ENCODE data around the gene SYN1. TPM values are rescaled to one million over a fixed set of nuclear protein-coding genes. Genes with fewer than 3 reads are reported as not detected.

The SYN1 gene
- total RNA-seq = under 0.01 and 0.17 TPM in 2 replicates

DNA sequence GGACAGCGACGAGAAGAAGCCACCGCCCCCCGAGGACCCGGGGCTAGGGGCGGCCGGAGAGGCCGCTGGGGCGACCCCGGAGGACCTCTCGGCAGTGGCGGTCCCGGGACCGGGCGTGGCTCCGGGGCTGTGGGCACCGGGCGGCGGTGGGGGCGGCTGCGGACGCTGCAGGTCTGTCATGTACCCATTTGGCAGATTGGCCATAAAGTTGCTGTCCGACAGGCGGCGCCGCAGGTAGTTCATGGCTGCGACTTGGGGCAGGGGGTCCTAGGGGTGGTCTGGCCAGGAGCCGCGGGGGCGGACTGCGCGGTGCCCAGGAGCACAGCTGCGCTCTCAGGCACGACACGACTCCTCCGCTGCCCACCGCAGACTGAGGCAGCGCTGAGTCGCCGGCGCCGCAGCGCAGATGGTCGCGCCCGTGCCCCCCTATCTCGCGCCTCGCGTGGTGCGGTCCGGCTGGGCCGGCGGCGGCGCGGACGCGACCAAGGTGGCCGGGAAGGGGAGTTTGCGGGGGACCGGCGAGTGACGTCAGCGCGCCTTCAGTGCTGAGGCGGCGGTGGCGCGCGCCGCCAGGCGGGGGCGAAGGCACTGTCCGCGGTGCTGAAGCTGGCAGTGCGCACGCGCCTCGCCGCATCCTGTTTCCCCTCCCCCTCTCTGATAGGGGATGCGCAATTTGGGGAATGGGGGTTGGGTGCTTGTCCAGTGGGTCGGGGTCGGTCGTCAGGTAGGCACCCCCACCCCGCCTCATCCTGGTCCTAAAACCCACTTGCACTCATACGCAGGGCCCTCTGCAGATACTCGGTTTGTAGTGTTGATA lies at the start of gene SYN1:
SYN1 (minus strand) TSS at position 372 of the 817 bp plus-strand sequence; CDS start at position 243, 129 bp downstream.

DNA sequence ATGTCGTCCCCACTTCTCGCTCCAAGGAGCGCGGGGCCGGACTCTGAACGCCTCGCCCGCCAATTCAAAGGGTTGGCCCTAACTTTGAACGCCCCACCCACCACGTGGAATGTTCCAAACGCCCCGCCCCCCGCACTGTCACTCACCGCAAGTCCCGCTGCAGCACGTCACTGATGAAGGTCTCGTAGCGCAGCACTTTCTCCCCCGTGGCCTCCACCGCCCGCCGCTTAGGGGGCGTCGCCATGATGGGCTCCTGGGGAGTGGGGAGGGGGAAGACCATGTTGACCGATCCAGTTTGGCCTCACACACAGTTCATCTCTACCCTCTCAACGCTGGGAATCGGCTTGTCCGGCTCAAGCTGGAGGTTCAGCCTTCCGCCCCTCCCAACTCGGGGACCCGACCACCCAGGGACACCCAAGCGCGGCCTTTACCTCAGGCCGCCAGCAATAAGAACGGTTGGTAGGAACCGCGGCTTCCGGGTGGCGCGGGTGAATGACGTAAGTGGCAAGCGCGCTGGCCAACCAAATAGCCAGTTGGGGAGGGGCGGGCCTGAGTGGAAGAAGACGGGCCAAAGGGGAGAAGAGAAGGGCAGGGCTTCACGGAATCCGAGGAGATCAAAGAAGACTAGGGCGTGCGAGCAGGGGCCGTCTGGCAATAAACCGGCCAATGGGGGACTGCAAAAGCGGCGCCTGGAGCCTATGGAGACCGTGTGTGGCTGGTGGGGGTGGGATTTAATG lies 39.2 kb upstream of the SYN1 start, which contains the start of gene UXT:
UXT (minus strand) TSS at position 497 of the 737 bp plus-strand sequence; CDS start at position 244, 253 bp downstream.

DNA sequence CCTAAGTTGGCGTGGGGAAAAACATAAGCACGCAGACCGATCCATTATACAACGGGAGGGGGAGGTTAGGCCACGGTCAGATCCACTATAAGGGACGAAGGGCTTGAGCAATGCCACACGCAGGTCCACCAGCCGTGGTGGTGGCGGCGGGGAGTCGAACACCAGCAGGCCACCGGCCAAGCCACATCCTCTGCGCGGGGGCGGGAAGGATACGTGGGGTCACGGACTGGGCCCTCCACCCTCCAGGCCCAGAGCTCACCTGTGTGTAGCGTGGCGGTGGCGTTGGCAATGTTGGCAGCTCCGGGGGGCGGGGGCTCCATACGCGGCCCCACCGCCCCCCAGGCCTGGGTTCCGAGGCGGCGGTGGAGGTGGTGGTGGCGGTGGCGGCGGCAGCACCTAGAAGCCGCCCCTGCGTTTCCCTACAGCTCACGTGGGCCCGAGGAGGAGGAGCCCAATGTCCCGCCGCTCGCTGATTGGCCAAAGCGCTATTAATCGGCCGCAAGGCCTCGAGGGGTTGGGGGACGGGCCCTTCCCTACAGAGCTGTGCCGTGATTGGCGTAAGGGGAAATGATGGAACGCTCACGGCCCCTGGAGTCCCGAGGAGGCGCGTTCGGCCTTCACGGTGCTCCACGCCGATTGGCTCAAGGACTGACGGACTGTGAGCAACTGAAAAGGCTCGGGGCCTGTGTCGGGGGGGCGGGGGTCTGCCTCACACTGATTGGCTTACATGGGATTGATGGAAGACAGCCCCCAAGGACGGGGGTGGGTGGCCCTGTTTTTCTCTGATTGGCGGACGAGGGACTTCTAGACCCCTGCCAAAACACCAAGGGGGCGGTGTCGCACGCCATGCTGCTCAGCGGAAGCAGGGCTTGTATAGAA lies 30.7 kb upstream of the SYN1 start, which contains the start of gene ELK1:
ELK1 (minus strand) TSS at position 400 of the 879 bp plus-strand sequence. CDS start 9,122 bp downstream, outside the sequence.

DNA sequence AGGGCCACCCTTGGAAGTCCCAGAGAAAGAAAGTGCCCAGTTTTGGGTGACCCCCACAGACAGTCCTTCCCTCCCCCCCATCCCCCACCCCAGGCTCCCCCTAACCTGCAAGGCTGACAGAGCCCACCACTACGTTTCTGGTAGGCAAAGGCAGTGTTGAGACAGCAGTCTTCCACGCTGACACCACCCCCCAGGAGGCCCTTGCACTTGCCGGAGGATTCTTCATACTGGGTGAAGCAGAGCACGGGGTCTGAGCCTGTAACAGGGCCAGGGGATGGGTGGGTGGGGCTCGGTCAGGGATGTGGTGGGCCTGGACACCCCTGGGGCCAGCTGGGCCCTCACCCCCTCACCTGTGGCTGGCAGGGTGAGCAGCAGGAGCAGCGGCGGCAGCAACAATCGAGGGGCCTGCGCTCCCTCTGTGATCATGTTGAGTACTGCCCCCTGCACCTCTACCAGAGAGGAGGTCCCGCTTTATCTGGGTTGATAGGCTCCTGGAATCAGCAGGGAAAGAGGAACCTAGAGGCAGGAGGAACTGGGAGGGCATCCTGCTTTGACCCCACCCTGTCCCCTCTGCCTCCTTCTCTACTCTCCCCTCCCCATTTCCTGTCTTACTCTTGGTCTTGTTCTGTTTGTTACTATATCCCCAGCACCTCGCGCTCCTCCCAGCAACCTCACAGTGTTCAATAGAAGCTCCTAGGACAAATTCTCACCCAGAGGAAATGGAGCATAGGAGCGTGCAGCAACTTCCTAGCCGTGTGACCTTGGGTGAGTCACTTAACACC lies 10.0 kb upstream of the SYN1 start, which contains the start of gene CFP:
CFP (minus strand) TSS at position 512 of the 782 bp plus-strand sequence; CDS start at position 426, 86 bp downstream.

DNA sequence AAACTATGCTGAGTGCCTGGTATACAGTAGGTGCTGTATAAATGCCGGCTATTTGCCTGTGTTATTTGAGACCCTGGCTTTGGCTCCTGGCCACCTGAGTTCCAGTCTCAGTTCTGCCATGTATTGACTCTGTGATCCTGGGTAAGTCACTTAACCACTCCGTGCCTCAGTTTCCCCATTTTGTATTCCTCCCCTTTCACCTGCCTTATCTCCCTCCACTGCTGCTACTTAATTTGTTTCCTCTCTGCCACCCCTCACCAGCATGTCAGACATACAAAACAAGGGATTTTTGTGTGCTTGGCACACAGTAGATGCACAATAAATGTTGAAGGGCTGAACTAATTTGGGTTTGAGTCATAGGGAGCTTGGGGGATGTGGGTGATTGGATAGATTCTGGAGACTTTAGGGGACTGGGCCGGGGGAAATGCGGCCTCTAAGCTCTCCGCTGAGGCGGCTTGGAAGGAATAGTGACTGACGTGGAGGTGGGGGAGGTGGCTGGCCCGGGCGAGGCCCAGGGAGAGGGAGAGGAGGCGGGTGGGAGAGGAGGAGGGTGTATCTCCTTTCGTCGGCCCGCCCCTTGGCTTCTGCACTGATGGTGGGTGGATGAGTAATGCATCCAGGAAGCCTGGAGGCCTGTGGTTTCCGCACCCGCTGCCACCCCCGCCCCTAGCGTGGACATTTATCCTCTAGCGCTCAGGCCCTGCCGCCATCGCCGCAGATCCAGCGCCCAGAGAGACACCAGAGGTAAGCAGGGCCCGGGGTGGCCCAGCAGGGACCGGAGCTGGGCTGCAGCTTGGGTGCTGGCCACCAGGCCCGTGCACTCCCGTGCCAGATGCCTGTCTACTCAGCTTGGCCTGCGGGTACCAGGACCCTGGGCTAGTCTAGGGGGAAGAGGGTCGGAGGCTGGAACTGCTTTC lies 37.7 kb downstream of the SYN1 start, which contains the start of gene TIMP1:
TIMP1 (plus strand) TSS at position 706 of the 917 bp plus-strand sequence. CDS start 980 bp downstream, outside the sequence.

DNA sequence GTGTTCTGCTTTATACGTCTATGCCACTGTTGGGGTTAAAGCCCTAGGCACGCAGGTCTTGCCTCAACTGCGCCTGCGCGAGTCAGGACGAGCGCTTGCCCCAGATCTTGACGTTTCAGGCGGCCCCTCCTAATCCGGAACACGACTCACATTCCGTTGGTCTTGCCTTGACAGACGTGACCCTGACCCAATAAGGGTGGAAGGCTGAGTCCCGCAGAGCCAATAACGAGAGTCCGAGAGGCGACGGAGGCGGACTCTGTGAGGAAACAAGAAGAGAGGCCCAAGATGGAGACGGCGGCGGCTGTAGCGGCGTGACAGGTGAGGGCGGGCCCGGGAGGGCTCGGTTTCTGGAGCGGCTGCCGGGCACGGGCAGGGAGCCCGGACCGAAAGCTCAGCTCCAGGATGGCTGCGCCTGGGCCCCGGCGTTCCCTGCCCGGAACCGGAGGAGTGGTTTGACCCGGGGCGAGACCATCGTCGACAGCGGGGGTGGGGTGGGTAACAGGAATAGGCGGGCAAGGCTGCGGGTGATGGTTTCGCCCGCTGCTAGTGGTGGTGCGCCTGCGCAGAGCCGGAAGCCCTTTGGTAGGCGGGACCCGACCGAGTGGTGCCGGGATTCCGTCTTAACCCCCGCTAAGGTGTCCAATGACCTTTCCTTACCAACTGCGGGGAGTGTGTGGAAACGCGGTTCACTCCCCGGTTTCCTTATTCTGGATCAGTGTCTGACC lies 58.6 kb downstream of the SYN1 start, which contains the start of gene ARAF:
ARAF (plus strand) TSS at position 272 of the 725 bp plus-strand sequence. CDS start 1,763 bp downstream, outside the sequence.

Other genes starting within 250 kb of the SYN1 start
- not detected in 2 replicates for gene ZNF157, start 249.3 kb downstream of the SYN1 start, total RNA-seq
- gene ZNF41, start 136.6 kb downstream of the SYN1 start, total RNA-seq = 8.3 and 15.4 TPM in 2 replicates
- 8.4 and 8.6 TPM in 2 replicates for gene ARAF, start 58.7 kb downstream of the SYN1 start, total RNA-seq
- gene TIMP1, start 37.4 kb downstream of the SYN1 start, total RNA-seq = 103 and 210 TPM in 2 replicates
- gene CFP, start 10.1 kb upstream of the SYN1 start, total RNA-seq = 0.09 and 0.11 TPM in 2 replicates
- gene ELK1, start 30.7 kb upstream of the SYN1 start, total RNA-seq = 10.3 and 10.9 TPM in 2 replicates
- gene UXT, start 39.3 kb upstream of the SYN1 start, total RNA-seq = 142 and 175 TPM in 2 replicates
- 3.6 and 4.8 TPM in 2 replicates for gene ZNF81, start 217.0 kb upstream of the SYN1 start, total RNA-seq

Data from dermis lymphatic vessel endothelial cell (primary cell).